Measurements from ENCODE around the gene MEAF6.

DNA sequence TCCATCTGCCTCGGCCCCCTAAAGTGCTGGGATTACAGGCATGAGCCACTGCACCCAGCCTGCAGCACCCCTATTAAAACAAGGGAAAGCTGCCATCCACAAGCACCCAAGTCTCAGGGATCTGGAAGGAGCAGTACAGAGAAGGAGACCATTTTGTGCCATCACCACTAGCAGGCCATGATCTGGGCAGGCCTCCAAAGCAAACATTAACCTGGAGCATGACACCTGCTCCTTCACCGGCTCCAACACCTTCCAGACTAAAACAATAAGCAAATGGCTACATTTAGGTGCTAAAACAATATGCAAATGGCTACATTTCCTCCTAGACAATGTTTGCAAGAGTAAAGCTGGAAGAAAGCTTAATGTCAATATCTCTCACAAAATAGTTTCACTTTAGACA, 16.7 kb downstream of the MEAF6 start:
- TF ChIP-seq NR2F2 (IDR thresholded peaks at IDR 0.05) = no peak
- TF ChIP-seq, protein P1, sequence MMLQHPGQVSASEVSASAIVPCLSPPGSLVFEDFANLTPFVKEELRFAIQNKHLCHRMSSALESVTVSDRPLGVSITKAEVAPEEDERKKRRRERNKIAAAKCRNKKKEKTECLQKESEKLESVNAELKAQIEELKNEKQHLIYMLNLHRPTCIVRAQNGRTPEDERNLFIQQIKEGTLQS (IDR thresholded peaks at IDR 0.05) = no peak
- TF ChIP-seq, protein P2, sequence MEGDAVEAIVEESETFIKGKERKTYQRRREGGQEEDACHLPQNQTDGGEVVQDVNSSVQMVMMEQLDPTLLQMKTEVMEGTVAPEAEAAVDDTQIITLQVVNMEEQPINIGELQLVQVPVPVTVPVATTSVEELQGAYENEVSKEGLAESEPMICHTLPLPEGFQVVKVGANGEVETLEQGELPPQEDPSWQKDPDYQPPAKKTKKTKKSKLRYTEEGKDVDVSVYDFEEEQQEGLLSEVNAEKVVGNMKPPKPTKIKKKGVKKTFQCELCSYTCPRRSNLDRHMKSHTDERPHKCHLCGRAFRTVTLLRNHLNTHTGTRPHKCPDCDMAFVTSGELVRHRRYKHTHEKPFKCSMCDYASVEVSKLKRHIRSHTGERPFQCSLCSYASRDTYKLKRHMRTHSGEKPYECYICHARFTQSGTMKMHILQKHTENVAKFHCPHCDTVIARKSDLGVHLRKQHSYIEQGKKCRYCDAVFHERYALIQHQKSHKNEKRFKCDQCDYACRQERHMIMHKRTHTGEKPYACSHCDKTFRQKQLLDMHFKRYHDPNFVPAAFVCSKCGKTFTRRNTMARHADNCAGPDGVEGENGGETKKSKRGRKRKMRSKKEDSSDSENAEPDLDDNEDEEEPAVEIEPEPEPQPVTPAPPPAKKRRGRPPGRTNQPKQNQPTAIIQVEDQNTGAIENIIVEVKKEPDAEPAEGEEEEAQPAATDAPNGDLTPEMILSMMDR (IDR thresholded peaks at IDR 0.05; ENCODE audit: low read depth, low read length, missing input control) = no peak
- no peak for TF ChIP-seq GABPA (IDR thresholded peaks at IDR 0.05 in 1 of 2, conservative IDR thresholded peaks at IDR 0.05 in 1 of 2)
- TF ChIP-seq, protein P3, sequence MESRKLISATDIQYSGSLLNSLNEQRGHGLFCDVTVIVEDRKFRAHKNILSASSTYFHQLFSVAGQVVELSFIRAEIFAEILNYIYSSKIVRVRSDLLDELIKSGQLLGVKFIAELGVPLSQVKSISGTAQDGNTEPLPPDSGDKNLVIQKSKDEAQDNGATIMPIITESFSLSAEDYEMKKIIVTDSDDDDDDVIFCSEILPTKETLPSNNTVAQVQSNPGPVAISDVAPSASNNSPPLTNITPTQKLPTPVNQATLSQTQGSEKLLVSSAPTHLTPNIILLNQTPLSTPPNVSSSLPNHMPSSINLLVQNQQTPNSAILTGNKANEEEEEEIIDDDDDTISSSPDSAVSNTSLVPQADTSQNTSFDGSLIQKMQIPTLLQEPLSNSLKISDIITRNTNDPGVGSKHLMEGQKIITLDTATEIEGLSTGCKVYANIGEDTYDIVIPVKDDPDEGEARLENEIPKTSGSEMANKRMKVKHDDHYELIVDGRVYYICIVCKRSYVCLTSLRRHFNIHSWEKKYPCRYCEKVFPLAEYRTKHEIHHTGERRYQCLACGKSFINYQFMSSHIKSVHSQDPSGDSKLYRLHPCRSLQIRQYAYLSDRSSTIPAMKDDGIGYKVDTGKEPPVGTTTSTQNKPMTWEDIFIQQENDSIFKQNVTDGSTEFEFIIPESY (IDR thresholded peaks at IDR 0.05) = no peak
- TF ChIP-seq, protein P4, sequence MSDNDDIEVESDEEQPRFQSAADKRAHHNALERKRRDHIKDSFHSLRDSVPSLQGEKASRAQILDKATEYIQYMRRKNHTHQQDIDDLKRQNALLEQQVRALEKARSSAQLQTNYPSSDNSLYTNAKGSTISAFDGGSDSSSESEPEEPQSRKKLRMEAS (IDR thresholded peaks at IDR 0.05) = no peak
- no peak for TF ChIP-seq TAF1 (conservative IDR thresholded peaks at IDR 0.05)
- TF ChIP-seq RAD21 (IDR thresholded peaks at IDR 0.05) = no peak
- TF ChIP-seq RXRA (IDR thresholded peaks at IDR 0.05) = no peak
